ENCODE data around the gene TMEM170B. TPM values are rescaled to one million over a fixed set of nuclear protein-coding genes. Genes with fewer than 3 reads are reported as not detected.

Gene TMEM170B
- total RNA-seq, 1 donor from 2014 or later, result 2.5 TPM

GRCh38 chr6:11613336-11613735 lies 75.8 kb downstream of the TMEM170B start:
- no peaks in the 10 kb centered on the region for H3K27me3 ChIP-seq
- H3K4me1 ChIP-seq, result no peaks in the 10 kb centered on the region
- no peaks in the 10 kb centered on the region for H3K9me3 ChIP-seq
- H3K36me3 ChIP-seq, result no peaks in the 10 kb centered on the region
- intact Hi-C loops (cut with DNase I), result no loop called here
- TF ChIP-seq POLR2AphosphoS5 (IDR thresholded peaks at IDR 0.05; ENCODE audit: insufficient read depth in 1 of 2, low read depth in 1 of 2) (no peak), POLR2A (IDR thresholded peaks at IDR 0.05) (no peak)
- TF ChIP-seq, protein P1, sequence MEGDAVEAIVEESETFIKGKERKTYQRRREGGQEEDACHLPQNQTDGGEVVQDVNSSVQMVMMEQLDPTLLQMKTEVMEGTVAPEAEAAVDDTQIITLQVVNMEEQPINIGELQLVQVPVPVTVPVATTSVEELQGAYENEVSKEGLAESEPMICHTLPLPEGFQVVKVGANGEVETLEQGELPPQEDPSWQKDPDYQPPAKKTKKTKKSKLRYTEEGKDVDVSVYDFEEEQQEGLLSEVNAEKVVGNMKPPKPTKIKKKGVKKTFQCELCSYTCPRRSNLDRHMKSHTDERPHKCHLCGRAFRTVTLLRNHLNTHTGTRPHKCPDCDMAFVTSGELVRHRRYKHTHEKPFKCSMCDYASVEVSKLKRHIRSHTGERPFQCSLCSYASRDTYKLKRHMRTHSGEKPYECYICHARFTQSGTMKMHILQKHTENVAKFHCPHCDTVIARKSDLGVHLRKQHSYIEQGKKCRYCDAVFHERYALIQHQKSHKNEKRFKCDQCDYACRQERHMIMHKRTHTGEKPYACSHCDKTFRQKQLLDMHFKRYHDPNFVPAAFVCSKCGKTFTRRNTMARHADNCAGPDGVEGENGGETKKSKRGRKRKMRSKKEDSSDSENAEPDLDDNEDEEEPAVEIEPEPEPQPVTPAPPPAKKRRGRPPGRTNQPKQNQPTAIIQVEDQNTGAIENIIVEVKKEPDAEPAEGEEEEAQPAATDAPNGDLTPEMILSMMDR (IDR thresholded peaks at IDR 0.05), result no peak
- no peak for DNase-seq (ENCODE audit: extremely low spot score in 2 of 2)
- H3K27ac ChIP-seq, result no peak overlapping the region
- H3K4me3 ChIP-seq, result no peak overlapping the region

DNA sequence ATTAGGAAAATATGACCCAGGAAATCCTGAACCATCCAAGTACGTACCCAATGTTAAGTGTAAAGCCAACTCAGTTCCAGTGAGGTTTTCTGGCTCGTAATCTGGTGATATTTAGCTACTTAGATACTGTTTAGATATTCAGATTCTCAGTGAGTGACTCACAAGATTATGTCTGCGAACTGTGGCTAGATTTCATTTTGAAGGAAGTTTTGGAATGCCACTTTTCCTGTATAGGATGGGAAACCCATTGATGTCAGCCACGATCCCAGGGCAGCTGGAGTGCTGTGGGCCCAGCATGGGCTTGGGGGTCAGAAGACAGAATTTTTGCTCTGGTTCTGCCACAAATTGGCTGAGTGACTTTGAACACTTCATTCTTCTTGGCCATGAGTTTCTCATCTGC lies 76.3 kb downstream of the TMEM170B start:
- intact Hi-C loops (cut with DNase I), result no loop called here

GRCh38 chr6:11614534-11615213 lies 77.1 kb downstream of the TMEM170B start:
- DNase-seq (ENCODE audit: extremely low spot score in 2 of 2), result no peak
- H3K27ac ChIP-seq, result no peak overlapping the region
- no peaks in the 10 kb centered on the region for H3K4me1 ChIP-seq
- no peaks in the 10 kb centered on the region for H3K36me3 ChIP-seq
- TF ChIP-seq, protein P1 (IDR thresholded peaks at IDR 0.05), result no peak
- TF ChIP-seq POLR2A (IDR thresholded peaks at IDR 0.05), result no peak
- TF ChIP-seq POLR2AphosphoS5 (IDR thresholded peaks at IDR 0.05; ENCODE audit: insufficient read depth in 1 of 2, low read depth in 1 of 2), result no peak
- H3K4me3 ChIP-seq, result no peak overlapping the region
- no peaks in the 10 kb centered on the region for H3K27me3 ChIP-seq
- intact Hi-C loops (cut with DNase I), result no loop called here
- no peaks in the 10 kb centered on the region for H3K9me3 ChIP-seq

More for the DNA sequence above, 76.3 kb downstream of the TMEM170B start:
- Histone ChIP-seq H3K36me3 (no peaks in the 10 kb centered on the region), H3K4me1 (no peaks in the 10 kb centered on the region), H3K4me3 (no peak overlapping the region), H3K27ac (no peak overlapping the region), H3K9me3 (no peaks in the 10 kb centered on the region), H3K27me3 (no peaks in the 10 kb centered on the region)
- DNase-seq (ENCODE audit: extremely low spot score in 2 of 2), result no peak
- TF ChIP-seq, protein P1 (IDR thresholded peaks at IDR 0.05), result no peak
- TF ChIP-seq POLR2AphosphoS5 (IDR thresholded peaks at IDR 0.05; ENCODE audit: insufficient read depth in 1 of 2, low read depth in 1 of 2) (no peak), POLR2A (IDR thresholded peaks at IDR 0.05) (no peak)

GRCh38 chr6:11615214-11615602 lies 77.7 kb downstream of the TMEM170B start:
- H3K27ac ChIP-seq, result no peak overlapping the region
- intact Hi-C loops (cut with DNase I), result no loop called here

DNA sequence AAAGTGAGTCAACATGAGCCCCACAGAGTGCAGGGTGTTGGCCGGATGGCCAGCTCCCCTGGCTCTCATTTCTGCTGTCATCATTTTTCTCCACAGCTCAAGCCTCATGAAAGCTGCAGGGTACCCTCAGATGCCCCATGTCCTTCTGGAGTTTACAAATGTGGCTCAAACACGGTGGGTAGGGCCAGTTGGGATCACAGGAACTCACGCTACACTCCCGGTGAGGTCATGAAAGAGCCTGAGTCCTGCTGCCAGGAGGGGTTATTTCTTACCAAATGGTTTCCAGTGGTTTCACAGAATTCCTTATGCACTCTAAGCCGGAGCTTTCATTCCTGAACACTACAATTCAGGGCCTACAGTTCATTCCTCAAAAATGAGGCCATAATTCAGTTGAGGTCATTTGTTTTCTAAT lies 78.7 kb downstream of the TMEM170B start:
- Histone ChIP-seq H3K4me3 (no peak overlapping the region), H3K36me3 (no peaks in the 10 kb centered on the region), H3K9me3 (no peaks in the 10 kb centered on the region), H3K27me3 (no peaks in the 10 kb centered on the region), H3K4me1 (no peaks in the 10 kb centered on the region), H3K27ac (no peak overlapping the region)
- DNase-seq (ENCODE audit: extremely low spot score in 2 of 2), result no peak
- intact Hi-C loops (cut with DNase I), result no loop called here
- TF ChIP-seq, protein P1 (IDR thresholded peaks at IDR 0.05), result no peak
- no peak for TF ChIP-seq POLR2A (IDR thresholded peaks at IDR 0.05)
- no peak for TF ChIP-seq POLR2AphosphoS5 (IDR thresholded peaks at IDR 0.05; ENCODE audit: insufficient read depth in 1 of 2, low read depth in 1 of 2)

More at GRCh38 chr6:11615214-11615602, 77.7 kb downstream of the TMEM170B start:
- H3K4me1 ChIP-seq, result no peaks in the 10 kb centered on the region
- no peak overlapping the region for H3K4me3 ChIP-seq
- H3K36me3 ChIP-seq, result no peaks in the 10 kb centered on the region
- no peak for DNase-seq (ENCODE audit: extremely low spot score in 2 of 2)
- H3K27me3 ChIP-seq, result no peaks in the 10 kb centered on the region
- no peaks in the 10 kb centered on the region for H3K9me3 ChIP-seq
- TF ChIP-seq, protein P1 (IDR thresholded peaks at IDR 0.05), result no peak
- TF ChIP-seq POLR2A (IDR thresholded peaks at IDR 0.05) (no peak), POLR2AphosphoS5 (IDR thresholded peaks at IDR 0.05; ENCODE audit: insufficient read depth in 1 of 2, low read depth in 1 of 2) (no peak)

Data from vagina (tissue), 2 donors.